22Rv1 (cell line): ENCODE data around the gene BBX.

ENCODE experiments used
- H3K27ac ChIP-seq: fragments of 450-650 bp; 2 replicates; pipeline ENCODE4 v1.5.1; 2017
- ZFX ChIP-seq: fragments of 450-650 bp; IDR thresholded peaks from 2 replicates; pipeline ENCODE4 v1.6.1; 2017; ENCODE audit warnings: antibody characterized with exemption, borderline replicate concordance
- TF ChIP-seq, protein P1 (sequence below): fragments of 450-650 bp; IDR thresholded peaks from 2 replicates; pipeline ENCODE4 v1.5.1; 2017; ENCODE audit warnings: mild to moderate bottlenecking

BBX gene

DNA sequence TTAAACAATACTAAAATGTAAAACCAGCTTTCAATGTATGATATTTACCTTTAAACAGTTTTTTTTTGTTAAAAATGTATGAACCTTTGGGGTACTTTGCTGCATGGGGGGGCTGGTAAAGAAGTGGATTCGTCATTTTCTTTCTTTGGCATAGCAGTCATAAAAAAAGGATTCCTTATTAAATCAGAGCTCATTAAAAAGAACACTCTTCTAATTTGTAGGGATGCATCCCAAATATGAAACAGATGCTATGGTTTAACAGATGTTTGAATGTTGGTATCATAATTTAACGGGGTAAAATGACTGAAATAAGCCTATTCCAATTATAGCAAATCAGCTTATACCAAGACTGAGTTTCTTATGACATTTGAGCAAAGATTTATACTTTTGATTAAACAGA lies 234.4 kb downstream of the BBX start:
- no peak overlapping the region for H3K27ac ChIP-seq
- no peak for TF ChIP-seq ZFX
- TF ChIP-seq, protein P1, sequence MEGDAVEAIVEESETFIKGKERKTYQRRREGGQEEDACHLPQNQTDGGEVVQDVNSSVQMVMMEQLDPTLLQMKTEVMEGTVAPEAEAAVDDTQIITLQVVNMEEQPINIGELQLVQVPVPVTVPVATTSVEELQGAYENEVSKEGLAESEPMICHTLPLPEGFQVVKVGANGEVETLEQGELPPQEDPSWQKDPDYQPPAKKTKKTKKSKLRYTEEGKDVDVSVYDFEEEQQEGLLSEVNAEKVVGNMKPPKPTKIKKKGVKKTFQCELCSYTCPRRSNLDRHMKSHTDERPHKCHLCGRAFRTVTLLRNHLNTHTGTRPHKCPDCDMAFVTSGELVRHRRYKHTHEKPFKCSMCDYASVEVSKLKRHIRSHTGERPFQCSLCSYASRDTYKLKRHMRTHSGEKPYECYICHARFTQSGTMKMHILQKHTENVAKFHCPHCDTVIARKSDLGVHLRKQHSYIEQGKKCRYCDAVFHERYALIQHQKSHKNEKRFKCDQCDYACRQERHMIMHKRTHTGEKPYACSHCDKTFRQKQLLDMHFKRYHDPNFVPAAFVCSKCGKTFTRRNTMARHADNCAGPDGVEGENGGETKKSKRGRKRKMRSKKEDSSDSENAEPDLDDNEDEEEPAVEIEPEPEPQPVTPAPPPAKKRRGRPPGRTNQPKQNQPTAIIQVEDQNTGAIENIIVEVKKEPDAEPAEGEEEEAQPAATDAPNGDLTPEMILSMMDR = no peak

DNA sequence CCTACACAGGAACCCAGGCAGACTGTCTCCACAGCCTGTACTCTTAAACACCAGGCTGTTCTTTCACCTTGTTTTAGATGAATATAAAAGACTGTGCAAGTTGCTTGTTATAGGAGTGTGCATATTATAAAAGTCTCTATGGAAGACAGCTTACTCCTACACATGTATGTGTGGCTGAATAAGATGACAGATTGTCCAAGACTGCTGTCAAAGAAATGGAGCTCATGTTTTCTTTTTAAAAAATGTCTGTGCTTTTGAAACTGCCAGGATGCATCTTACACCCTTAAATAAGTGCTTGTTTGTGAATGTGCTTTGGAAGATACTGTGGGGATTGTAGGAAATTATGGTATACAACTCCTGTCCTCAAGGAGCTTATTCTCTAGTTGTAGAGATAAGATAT lies 237.4 kb downstream of the BBX start:
- H3K27ac ChIP-seq = no peak overlapping the region
- TF ChIP-seq ZFX = no peak
- TF ChIP-seq, protein P1 = no peak

DNA sequence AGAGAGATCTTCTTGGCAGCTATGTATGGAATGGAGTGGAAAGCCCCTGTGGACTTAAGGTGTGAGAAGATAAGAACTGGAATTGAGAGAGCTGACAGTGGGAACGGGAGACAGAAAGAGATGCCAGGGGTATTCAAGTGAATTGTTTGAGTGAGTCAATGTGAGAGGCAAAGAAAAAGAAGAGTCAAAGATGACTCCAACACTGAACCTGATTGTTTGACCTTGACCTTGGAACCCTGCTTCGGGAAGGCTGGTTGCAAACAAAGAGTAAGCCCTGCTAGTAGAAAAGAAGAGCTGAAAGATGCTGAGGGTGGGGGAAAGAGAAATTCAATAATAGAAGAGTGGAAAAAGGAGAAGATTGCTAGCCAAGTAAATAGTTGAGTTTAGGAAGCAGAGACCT lies 238.6 kb downstream of the BBX start:
- TF ChIP-seq, protein P1 = no peak
- TF ChIP-seq ZFX = no peak
- no peak overlapping the region for H3K27ac ChIP-seq

DNA sequence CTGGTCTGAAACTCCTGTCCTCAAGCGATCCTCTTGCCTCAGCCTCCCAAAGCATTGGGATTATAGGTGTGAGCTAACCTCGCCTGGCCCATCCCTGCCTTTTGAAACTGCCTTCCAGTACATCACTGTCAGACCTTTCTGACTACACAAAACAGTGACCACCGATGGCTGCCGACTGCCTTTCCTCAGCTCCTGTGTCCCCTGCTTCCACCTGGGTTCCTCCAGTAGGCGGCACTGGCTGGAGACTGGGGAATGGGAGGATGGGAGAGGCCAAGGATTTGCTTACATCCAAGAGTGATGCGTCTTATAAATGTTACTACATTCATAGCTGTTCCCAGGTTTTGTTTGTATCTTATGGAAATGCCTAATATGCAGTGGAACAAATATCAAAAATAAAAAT lies 242.8 kb downstream of the BBX start:
- H3K27ac ChIP-seq = no peak overlapping the region
- no peak for TF ChIP-seq ZFX
- TF ChIP-seq, protein P1 = no peak

DNA sequence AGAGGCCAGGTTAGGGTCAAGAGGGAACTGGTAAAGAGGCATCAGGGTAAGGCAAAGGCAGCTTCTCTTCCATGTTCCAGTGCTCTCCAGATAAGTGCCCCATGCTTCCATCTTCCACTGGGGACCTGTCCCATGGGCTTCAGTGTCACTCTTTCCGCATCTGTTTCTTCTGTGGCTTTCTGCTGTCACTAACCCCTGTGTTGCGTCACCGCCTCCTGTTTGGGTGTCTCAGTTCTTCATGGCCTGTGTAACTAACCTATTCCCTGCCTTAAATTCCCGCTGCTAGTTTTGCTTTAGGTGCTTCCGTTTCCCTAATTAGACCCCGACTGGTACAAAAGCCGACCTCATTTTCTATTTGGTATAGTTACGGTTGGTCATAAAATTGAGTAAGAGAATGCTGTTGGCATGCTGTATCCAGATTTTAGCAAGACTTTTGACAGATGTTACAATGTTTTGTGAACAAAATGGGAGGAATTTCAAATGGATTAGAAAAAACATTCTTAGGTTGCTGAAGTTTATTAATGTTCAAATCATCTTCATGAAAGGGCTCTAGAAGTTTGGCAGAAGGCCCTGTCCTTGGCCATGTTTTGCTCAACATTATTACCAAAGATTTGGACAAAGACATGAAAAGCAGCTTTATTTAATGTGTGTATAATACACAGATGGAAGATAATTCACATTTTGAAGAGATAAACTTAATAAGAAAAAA lies 245.3 kb downstream of the BBX start:
- H3K27ac ChIP-seq = no peak overlapping the region
- TF ChIP-seq, protein P1 = no peak
- no peak for TF ChIP-seq ZFX

DNA sequence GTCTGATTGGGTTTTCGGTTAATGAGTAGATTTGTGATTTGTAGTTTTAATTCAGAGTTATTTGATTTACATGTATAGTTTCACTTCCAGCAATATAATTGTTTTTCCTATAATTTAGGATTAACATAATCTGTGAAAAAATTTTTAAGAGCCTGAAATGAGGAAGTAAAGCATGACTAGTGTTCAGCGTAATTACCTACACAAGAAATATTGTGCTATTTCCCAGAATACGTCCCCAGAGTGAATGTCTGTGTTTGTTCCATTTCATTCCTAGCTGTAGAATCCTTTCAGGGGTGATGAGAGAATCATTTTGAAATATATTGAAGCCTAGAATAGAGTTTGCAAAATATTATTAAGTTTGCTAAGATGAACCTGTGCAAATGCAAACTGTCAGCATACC lies 247.1 kb downstream of the BBX start:
- TF ChIP-seq ZFX = no peak
- TF ChIP-seq, protein P1 = no peak

DNA sequence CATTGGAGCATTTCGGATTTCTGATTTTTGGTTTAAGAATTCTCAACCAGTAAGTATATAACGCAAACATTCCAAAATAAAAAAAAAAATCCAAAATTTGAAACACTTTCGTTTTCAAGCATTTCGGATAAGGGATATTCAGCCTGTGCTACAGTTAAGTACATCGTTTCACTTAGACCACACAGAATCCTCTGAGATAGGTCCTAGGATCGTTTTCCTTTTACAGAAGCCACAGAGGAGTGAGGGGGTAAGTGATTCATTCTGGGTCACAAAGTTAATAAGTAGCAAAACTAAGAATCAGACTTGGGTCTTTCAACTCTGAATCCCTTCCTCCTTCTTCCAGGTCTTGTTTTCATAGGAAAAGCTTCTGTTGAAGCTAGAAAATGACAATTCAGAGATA lies 249.3 kb downstream of the BBX start:
- TF ChIP-seq ZFX = no peak
- TF ChIP-seq, protein P1 = no peak
- no peak overlapping the region for H3K27ac ChIP-seq

More for the DNA sequence above, 247.1 kb downstream of the BBX start:
- H3K27ac ChIP-seq = no peak overlapping the region
